ENCODE results near the gene ANKRD17. TPM values are rescaled to one million over a fixed set of nuclear protein-coding genes. Genes with fewer than 3 reads are reported as not detected.

The ANKRD17 gene
- total and polyA plus RNA-seq, 9 of the 15 experiments (the other 6 are each of a cell fraction or from before 2014, with no cell fraction given): 25.5 to 86.9 (median 52.2) TPM

DNA sequence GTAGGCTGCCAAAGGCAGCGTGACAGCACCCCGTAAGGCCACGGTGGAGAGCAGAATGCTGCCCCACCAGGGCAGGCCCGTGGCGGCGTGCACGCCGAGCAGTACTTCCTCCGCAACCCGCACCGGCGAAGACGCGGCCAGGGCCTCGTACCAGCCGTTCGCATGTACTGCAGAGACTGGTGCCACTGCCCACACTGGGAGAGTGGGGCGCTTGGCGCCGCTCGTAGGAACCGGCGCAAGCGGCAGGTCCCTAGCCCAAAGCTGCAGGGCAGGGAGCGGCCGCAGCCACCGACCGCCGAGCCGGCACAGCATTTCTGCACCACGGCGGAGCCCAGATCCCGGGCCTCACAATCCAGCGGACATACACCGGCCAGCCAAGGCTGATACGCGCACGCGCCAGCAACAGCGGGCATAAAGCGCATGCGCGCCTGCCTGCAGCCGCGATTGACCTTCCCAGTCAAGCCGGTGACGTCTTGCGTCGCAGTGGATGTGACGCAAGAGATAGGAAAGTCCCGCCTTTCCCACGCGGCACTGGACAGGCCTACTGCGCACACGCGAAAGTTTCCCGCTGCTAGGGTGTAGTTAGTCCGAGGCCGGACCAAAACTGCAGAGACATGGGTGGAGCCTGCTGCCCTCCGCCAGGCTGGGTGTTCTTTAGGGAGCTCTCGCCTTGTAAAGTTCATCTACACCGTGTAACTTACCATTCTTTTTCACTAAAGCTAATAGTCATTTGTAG lies 189.1 kb downstream of the ANKRD17 start, which contains the start of gene COX18 (continued):
- TF ChIP-seq JUND (IDR thresholded peaks at IDR 0.05; ENCODE audit: borderline replicate concordance, low read depth, low read length) (peak; percentile 88), JUND (tag; IDR thresholded peaks at IDR 0.05; ENCODE audit: borderline replicate concordance, low read depth, low read length) (peak; percentile 88; the same call in 2 of the 3 replicates), CBX5 (IDR thresholded peaks at IDR 0.05; ENCODE audit: borderline replicate concordance, low read depth) (no peak), TAF9B (IDR thresholded peaks at IDR 0.05; ENCODE audit: partially characterized antibody) (peak; percentile 71), ZNF184 (CRISPR knock-in tag; IDR thresholded peaks at IDR 0.05) (no peak), SMAD2 (IDR thresholded peaks at IDR 0.05; ENCODE audit: low read depth, low read length) (no peak), ZNF212 (CRISPR knock-in tag; IDR thresholded peaks at IDR 0.05) (no peak), ZNF146 (CRISPR knock-in tag; IDR thresholded peaks at IDR 0.05; ENCODE audit: unreplicated experiment) (no peak), POLR3A (IDR thresholded peaks at IDR 0.05; ENCODE audit: borderline replicate concordance, extremely low read depth, insufficient read depth, insufficient read length) (no peak), NCOA1 (IDR thresholded peaks at IDR 0.05; ENCODE audit: low read depth) (peak; percentile 68; the same call in 1 of the 2 replicates), CCNT2 (IDR thresholded peaks at IDR 0.05; ENCODE audit: borderline replicate concordance, extremely low read depth, insufficient read length, low read depth, low read length) (peak; percentile 66)
- TF ChIP-seq, protein P1, sequence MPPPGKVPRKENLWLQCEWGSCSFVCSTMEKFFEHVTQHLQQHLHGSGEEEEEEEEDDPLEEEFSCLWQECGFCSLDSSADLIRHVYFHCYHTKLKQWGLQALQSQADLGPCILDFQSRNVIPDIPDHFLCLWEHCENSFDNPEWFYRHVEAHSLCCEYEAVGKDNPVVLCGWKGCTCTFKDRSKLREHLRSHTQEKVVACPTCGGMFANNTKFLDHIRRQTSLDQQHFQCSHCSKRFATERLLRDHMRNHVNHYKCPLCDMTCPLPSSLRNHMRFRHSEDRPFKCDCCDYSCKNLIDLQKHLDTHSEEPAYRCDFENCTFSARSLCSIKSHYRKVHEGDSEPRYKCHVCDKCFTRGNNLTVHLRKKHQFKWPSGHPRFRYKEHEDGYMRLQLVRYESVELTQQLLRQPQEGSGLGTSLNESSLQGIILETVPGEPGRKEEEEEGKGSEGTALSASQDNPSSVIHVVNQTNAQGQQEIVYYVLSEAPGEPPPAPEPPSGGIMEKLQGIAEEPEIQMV (tag; conservative IDR thresholded peaks at IDR 0.05; ENCODE audit: low read depth): no peak
- TF ChIP-seq, protein P2, sequence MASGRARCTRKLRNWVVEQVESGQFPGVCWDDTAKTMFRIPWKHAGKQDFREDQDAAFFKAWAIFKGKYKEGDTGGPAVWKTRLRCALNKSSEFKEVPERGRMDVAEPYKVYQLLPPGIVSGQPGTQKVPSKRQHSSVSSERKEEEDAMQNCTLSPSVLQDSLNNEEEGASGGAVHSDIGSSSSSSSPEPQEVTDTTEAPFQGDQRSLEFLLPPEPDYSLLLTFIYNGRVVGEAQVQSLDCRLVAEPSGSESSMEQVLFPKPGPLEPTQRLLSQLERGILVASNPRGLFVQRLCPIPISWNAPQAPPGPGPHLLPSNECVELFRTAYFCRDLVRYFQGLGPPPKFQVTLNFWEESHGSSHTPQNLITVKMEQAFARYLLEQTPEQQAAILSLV (tag; IDR thresholded peaks at IDR 0.05): 0 out of 2 replicates have a peak, but pooled peaks have one; percentile 54
- TF ChIP-seq, protein P3, sequence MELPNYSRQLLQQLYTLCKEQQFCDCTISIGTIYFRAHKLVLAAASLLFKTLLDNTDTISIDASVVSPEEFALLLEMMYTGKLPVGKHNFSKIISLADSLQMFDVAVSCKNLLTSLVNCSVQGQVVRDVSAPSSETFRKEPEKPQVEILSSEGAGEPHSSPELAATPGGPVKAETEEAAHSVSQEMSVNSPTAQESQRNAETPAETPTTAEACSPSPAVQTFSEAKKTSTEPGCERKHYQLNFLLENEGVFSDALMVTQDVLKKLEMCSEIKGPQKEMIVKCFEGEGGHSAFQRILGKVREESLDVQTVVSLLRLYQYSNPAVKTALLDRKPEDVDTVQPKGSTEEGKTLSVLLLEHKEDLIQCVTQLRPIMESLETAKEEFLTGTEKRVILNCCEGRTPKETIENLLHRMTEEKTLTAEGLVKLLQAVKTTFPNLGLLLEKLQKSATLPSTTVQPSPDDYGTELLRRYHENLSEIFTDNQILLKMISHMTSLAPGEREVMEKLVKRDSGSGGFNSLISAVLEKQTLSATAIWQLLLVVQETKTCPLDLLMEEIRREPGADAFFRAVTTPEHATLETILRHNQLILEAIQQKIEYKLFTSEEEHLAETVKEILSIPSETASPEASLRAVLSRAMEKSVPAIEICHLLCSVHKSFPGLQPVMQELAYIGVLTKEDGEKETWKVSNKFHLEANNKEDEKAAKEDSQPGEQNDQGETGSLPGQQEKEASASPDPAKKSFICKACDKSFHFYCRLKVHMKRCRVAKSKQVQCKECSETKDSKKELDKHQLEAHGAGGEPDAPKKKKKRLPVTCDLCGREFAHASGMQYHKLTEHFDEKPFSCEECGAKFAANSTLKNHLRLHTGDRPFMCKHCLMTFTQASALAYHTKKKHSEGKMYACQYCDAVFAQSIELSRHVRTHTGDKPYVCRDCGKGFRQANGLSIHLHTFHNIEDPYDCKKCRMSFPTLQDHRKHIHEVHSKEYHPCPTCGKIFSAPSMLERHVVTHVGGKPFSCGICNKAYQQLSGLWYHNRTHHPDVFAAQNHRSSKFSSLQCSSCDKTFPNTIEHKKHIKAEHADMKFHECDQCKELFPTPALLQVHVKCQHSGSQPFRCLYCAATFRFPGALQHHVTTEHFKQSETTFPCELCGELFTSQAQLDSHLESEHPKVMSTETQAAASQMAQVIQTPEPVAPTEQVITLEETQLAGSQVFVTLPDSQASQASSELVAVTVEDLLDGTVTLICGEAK (IDR thresholded peaks at IDR 0.05): peak; percentile 56
- TF ChIP-seq, protein P3 (CRISPR knock-in tag; IDR thresholded peaks at IDR 0.05): no peak; the same call in 1 of the 2 replicates
